GM04503 (cell line): ENCODE results near the gene NIPAL4.

ENCODE experiments used
- DNase-seq: peaks from one replicate; pipeline ENCODE4 v3.0.0-alpha.2; 2012; ENCODE audit warnings: low read depth

Gene NIPAL4

GRCh38 chr5:157485811-157486210 lies 25.8 kb downstream of the NIPAL4 start:
- no peak for DNase-seq

- no peak for DNase-seq
Observed at GRCh38 chr5:157486221-157486681, 26.2 kb downstream of the NIPAL4 start.

GRCh38 chr5:157486861-157487260 lies 26.8 kb downstream of the NIPAL4 start:
- no peak for DNase-seq

- no peak for DNase-seq
Observed at GRCh38 chr5:157487358-157487757, 27.3 kb downstream of the NIPAL4 start.

- DNase-seq, result no peak
Observed at GRCh38 chr5:157491471-157491995, 31.5 kb downstream of the NIPAL4 start.

- no peak for DNase-seq
Observed at GRCh38 chr5:157492886-157493285, 32.9 kb downstream of the NIPAL4 start.

- DNase-seq, result no peak
Observed at GRCh38 chr5:157494178-157494832, 34.3 kb downstream of the NIPAL4 start.

- DNase-seq, result no peak
Observed at GRCh38 chr5:157496864-157497263, 36.9 kb downstream of the NIPAL4 start.

GRCh38 chr5:157497875-157498611 lies 38.0 kb downstream of the NIPAL4 start:
- no peak for DNase-seq

GRCh38 chr5:157502143-157502647 lies 42.2 kb downstream of the NIPAL4 start:
- no peak for DNase-seq

- DNase-seq, result no peak
Observed at GRCh38 chr5:157504053-157504452, 44.0 kb downstream of the NIPAL4 start.

GRCh38 chr5:157505496-157505895 lies 45.5 kb downstream of the NIPAL4 start:
- DNase-seq, result no peak

- no peak for DNase-seq
Observed at GRCh38 chr5:157506066-157506590, 46.1 kb downstream of the NIPAL4 start.

- DNase-seq, result no peak
Observed at GRCh38 chr5:157506981-157507780, 47.2 kb downstream of the NIPAL4 start.

- no peak for DNase-seq
Observed at GRCh38 chr5:157509093-157509492, 49.1 kb downstream of the NIPAL4 start.

- DNase-seq, result no peak
Observed at GRCh38 chr5:157509587-157509986, 49.6 kb downstream of the NIPAL4 start.

GRCh38 chr5:157510682-157511081 lies 50.7 kb downstream of the NIPAL4 start:
- DNase-seq, result no peak

GRCh38 chr5:157511651-157512644 lies 51.9 kb downstream of the NIPAL4 start:
- peak; percentile 89 for DNase-seq

- DNase-seq, result no peak
Observed at GRCh38 chr5:157513182-157513581, 53.2 kb downstream of the NIPAL4 start.

- no peak for DNase-seq
Observed at GRCh38 chr5:157514974-157515373, 55.0 kb downstream of the NIPAL4 start.

- peak; percentile 60 for DNase-seq
Observed at GRCh38 chr5:157516006-157516405, 56.0 kb downstream of the NIPAL4 start.
